Right lobe of liver (tissue), 4 donors: ENCODE data around the gene WSB1.

Source experiments
- POLR2A ChIP-seq: fragments of 450-650 bp; IDR thresholded peaks from one replicate; pipeline ENCODE4 v1.6.1; 2017; ENCODE audit warnings: antibody characterized with exemption, mild to moderate bottlenecking
- TF ChIP-seq, protein P1 (sequence below), 4 donors: fragments of 200-600 bp in 3 of 4; fragments of 450-650 bp in 1 of 4; IDR thresholded peaks; one replicate each; pipeline versions ENCODE4 v1.5.1 to v1.8.0; 2016 to 2022; ENCODE audit warnings: antibody characterized with exemption in 4 of 4, mild to moderate bottlenecking in 2 of 4
- donor health status: DM: no; HTN: no; CAD: no.
- donor health status: DM: no; HTN: no; CAD: no.
- donor health status: DM: no; HTN: yes; CAD: no.

DNA sequence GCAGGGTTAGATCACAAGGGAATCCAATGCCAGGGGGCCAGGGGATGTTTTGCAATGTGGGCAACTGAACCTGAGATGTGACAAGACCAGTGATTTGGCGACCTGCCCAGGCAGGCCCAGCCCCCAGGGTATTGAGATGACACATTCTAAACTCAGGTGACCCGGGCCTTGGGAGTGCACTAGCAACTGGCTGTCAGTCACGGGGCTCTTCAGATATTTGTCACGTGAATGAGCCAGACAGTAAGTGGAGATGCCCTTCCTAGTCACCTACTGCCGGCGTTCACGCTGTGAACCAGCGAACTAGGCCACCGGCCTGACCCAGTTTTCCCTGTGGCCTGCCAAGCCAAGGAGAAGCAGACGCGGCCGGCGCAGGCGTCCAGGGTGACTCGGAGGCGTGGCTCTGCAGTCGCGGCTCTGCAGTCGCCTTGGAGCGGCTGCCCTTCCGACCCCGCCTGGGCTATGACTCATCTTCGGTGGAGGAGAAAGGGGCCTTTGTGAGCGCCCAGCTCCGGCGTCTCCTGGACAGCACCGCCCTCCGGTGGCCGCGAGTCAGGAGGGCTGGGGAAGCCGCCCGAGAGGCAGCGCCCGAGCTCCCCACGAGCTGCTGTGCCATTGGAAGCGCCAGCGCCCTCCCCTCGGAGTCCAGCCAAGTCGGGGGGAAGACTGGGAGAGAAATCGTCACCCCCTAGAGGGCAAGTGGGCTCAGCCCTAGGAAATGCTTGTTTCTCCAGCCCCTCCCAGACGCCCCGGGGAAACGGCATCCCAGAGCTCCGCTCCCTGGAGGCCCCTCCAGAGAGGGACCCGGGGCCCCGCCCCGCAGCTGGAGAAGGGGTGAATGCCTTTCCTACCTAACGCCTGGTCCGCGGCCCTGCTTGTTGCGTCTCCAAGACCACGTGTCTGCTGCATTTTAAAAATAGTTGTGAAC lies 38.8 kb downstream of the WSB1 start:
- TF ChIP-seq, protein P1, sequence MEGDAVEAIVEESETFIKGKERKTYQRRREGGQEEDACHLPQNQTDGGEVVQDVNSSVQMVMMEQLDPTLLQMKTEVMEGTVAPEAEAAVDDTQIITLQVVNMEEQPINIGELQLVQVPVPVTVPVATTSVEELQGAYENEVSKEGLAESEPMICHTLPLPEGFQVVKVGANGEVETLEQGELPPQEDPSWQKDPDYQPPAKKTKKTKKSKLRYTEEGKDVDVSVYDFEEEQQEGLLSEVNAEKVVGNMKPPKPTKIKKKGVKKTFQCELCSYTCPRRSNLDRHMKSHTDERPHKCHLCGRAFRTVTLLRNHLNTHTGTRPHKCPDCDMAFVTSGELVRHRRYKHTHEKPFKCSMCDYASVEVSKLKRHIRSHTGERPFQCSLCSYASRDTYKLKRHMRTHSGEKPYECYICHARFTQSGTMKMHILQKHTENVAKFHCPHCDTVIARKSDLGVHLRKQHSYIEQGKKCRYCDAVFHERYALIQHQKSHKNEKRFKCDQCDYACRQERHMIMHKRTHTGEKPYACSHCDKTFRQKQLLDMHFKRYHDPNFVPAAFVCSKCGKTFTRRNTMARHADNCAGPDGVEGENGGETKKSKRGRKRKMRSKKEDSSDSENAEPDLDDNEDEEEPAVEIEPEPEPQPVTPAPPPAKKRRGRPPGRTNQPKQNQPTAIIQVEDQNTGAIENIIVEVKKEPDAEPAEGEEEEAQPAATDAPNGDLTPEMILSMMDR (IDR thresholded peaks at IDR 0.05): peak; percentile 85 to 96 (median 92)
- TF ChIP-seq POLR2A: peak; percentile 57
